T-helper 17 cell (primary cell): ENCODE results near the gene GNG12. TPM values are rescaled to one million over a fixed set of nuclear protein-coding genes. Genes with fewer than 3 reads are reported as not detected.

Experiments used
- ATAC-seq: fragments of 150-1000 bp; cut with Tn5 transposase; 2 replicates; pipeline ENCODE4 v1.10.0; 2021; ENCODE audit warnings: mild to moderate bottlenecking, moderate library complexity
- DNase-seq, 3 donors: peaks; one replicate each; pipeline versions ENCODE4 v3.0.0 to v3.0.0-alpha.2; 2020 to 2021
- H3K9me3 ChIP-seq: one replicate; pipeline ENCODE4 v1.7.0; 2013; ENCODE audit warnings: low read length, mild to moderate bottlenecking; ENCODE audit not compliant: control insufficient read depth, poor library complexity, severe bottlenecking
- H3K27ac Mint-ChIP-seq: one replicate; pipeline ENCODE4 v1.8.0; 2022; ENCODE audit warnings: mild to moderate bottlenecking, moderate library complexity, mixed read lengths
- H3K27me3 Mint-ChIP-seq: one replicate; pipeline ENCODE4 v1.8.0; 2022; ENCODE audit warnings: mixed read lengths
- H3K36me3 Mint-ChIP-seq: one replicate; pipeline ENCODE4 v1.8.0; 2022; ENCODE audit warnings: low read depth, mixed read lengths
- H3K4me1 Mint-ChIP-seq: one replicate; pipeline ENCODE4 v1.8.0; 2022; ENCODE audit warnings: mild to moderate bottlenecking, mixed read lengths
- H3K4me3 Mint-ChIP-seq: one replicate; pipeline ENCODE4 v1.8.0; 2022; ENCODE audit warnings: mild to moderate bottlenecking, moderate library complexity, mixed read lengths
- total RNA-seq, 4 donors: library from RNA in 2 of 4; stranded (reverse) in 2 of 4; gene quantifications; one replicate each; pipeline ENCODE4 v1.2.3 and lab custom pipeline; 2022 to 2026

GNG12 gene
- total RNA-seq, 2 donors from 2014 or later = not detected

GRCh38 chr1:67747671-67748546, 85.4 kb downstream of the GNG12 start:
- ATAC-seq (no peak), DNase-seq (no peak)
- H3K4me1 Mint-ChIP-seq = peaks cover 4% of the 10 kb centered on the region
- H3K27me3 Mint-ChIP-seq = peaks cover 38% of the 10 kb centered on the region
- H3K9me3 ChIP-seq = no peaks in the 10 kb centered on the region
- H3K36me3 Mint-ChIP-seq = no peaks in the 10 kb centered on the region
- H3K27ac Mint-ChIP-seq = no peak overlapping the region
- H3K4me3 Mint-ChIP-seq = no peak overlapping the region

GRCh38 chr1:67745875-67746698, 87.2 kb downstream of the GNG12 start:
- Mint-ChIP-seq H3K27ac (no peak overlapping the region), H3K4me1 (peaks cover 4% of the 10 kb centered on the region), H3K27me3 (peaks cover 42% of the 10 kb centered on the region), H3K4me3 (no peak overlapping the region), H3K36me3 (no peaks in the 10 kb centered on the region)
- ATAC-seq (no peak), DNase-seq (no peak)
- H3K9me3 ChIP-seq = no peaks in the 10 kb centered on the region

GRCh38 chr1:67743072-67743725, 90.1 kb downstream of the GNG12 start:
- Mint-ChIP-seq H3K36me3 (no peaks in the 10 kb centered on the region), H3K4me1 (no peaks in the 10 kb centered on the region)

GRCh38 chr1:67741736-67742135, 91.5 kb downstream of the GNG12 start:
- H3K27ac Mint-ChIP-seq = no peak overlapping the region
- peaks cover under 1% of the 10 kb centered on the region for H3K4me1 Mint-ChIP-seq
- H3K4me3 Mint-ChIP-seq = no peak overlapping the region
- no peak for ATAC-seq
- no peaks in the 10 kb centered on the region for H3K36me3 Mint-ChIP-seq
- no peaks in the 10 kb centered on the region for H3K9me3 ChIP-seq
- no peak for DNase-seq
- H3K27me3 Mint-ChIP-seq = peaks cover 43% of the 10 kb centered on the region

More at GRCh38 chr1:67743072-67743725, 90.1 kb downstream of the GNG12 start:
- Mint-ChIP-seq H3K27me3 (peaks cover 55% of the 10 kb centered on the region), H3K4me3 (no peak overlapping the region), H3K27ac (no peak overlapping the region)
- no peak for DNase-seq
- no peak for ATAC-seq
- H3K9me3 ChIP-seq = no peaks in the 10 kb centered on the region

GRCh38 chr1:67741121-67741520, 92.1 kb downstream of the GNG12 start:
- no peaks in the 10 kb centered on the region for H3K36me3 Mint-ChIP-seq
- no peaks in the 10 kb centered on the region for H3K9me3 ChIP-seq
- ATAC-seq (no peak), DNase-seq (no peak)
- peaks cover 7% of the 10 kb centered on the region for H3K4me1 Mint-ChIP-seq
- peaks cover 38% of the 10 kb centered on the region for H3K27me3 Mint-ChIP-seq
- H3K27ac Mint-ChIP-seq = no peak overlapping the region
- no peak overlapping the region for H3K4me3 Mint-ChIP-seq

GRCh38 chr1:67740543-67740942, 92.7 kb downstream of the GNG12 start:
- Mint-ChIP-seq H3K36me3 (no peaks in the 10 kb centered on the region), H3K4me3 (no peak overlapping the region)
- no peaks in the 10 kb centered on the region for H3K9me3 ChIP-seq

GRCh38 chr1:67739361-67739760, 93.9 kb downstream of the GNG12 start:
- H3K4me1 Mint-ChIP-seq = peaks cover 11% of the 10 kb centered on the region
- H3K27me3 Mint-ChIP-seq = peaks cover 31% of the 10 kb centered on the region
- H3K27ac Mint-ChIP-seq = no peak overlapping the region
- H3K4me3 Mint-ChIP-seq = no peak overlapping the region
- DNase-seq (no peak), ATAC-seq (no peak)
- H3K36me3 Mint-ChIP-seq = no peaks in the 10 kb centered on the region
- H3K9me3 ChIP-seq = no peaks in the 10 kb centered on the region

More at GRCh38 chr1:67740543-67740942, 92.7 kb downstream of the GNG12 start:
- no peak overlapping the region for H3K27ac Mint-ChIP-seq
- H3K27me3 Mint-ChIP-seq = peaks cover 38% of the 10 kb centered on the region
- no peak for DNase-seq
- no peak for ATAC-seq
- H3K4me1 Mint-ChIP-seq = peaks cover 11% of the 10 kb centered on the region

- no peaks in the 10 kb centered on the region for H3K9me3 ChIP-seq
- no peak overlapping the region for H3K27ac Mint-ChIP-seq
- H3K4me3 Mint-ChIP-seq = no peak overlapping the region
- peaks cover 22% of the 10 kb centered on the region for H3K27me3 Mint-ChIP-seq
- no peaks in the 10 kb centered on the region for H3K36me3 Mint-ChIP-seq
- H3K4me1 Mint-ChIP-seq = peaks cover 13% of the 10 kb centered on the region
- ATAC-seq (no peak), DNase-seq (no peak)
Observed at GRCh38 chr1:67738401-67738800, 94.9 kb downstream of the GNG12 start.

GRCh38 chr1:67737875-67738274, 95.4 kb downstream of the GNG12 start:
- Mint-ChIP-seq H3K4me3 (no peak overlapping the region), H3K27ac (no peak overlapping the region), H3K36me3 (no peaks in the 10 kb centered on the region), H3K27me3 (peaks cover 17% of the 10 kb centered on the region), H3K4me1 (peaks cover 13% of the 10 kb centered on the region)
- ATAC-seq (no peak), DNase-seq (no peak)
- no peaks in the 10 kb centered on the region for H3K9me3 ChIP-seq

- DNase-seq = no peak
- H3K36me3 Mint-ChIP-seq = no peaks in the 10 kb centered on the region
- H3K27me3 Mint-ChIP-seq = peaks cover 14% of the 10 kb centered on the region
- peaks cover 13% of the 10 kb centered on the region for H3K4me1 Mint-ChIP-seq
- no peak for ATAC-seq
- peak overlapping the region; percentile 28 for H3K4me3 Mint-ChIP-seq
- H3K27ac Mint-ChIP-seq = peak overlapping the region; percentile 88
- H3K9me3 ChIP-seq = no peaks in the 10 kb centered on the region
Observed at GRCh38 chr1:67736750-67737149, 96.5 kb downstream of the GNG12 start.

- peak overlapping the region; percentile 82 for H3K4me3 Mint-ChIP-seq
- peaks cover 15% of the 10 kb centered on the region for H3K4me1 Mint-ChIP-seq
- ATAC-seq (peak; percentile 91), DNase-seq (peak in 2 of 3 donors; percentile 6 to 9)
- no peaks in the 10 kb centered on the region for H3K36me3 Mint-ChIP-seq
- peaks cover 13% of the 10 kb centered on the region for H3K27me3 Mint-ChIP-seq
- no peaks in the 10 kb centered on the region for H3K9me3 ChIP-seq
- peak overlapping the region; percentile 88 for H3K27ac Mint-ChIP-seq
Observed at GRCh38 chr1:67735806-67736627, 97.2 kb downstream of the GNG12 start.

GRCh38 chr1:67735206-67735605, 98.1 kb downstream of the GNG12 start:
- ATAC-seq (no peak), DNase-seq (no peak)
- peaks cover 13% of the 10 kb centered on the region for H3K27me3 Mint-ChIP-seq
- no peak overlapping the region for H3K4me3 Mint-ChIP-seq
- H3K4me1 Mint-ChIP-seq = peaks cover 15% of the 10 kb centered on the region
- H3K27ac Mint-ChIP-seq = peak overlapping the region; percentile 88
- H3K9me3 ChIP-seq = no peaks in the 10 kb centered on the region
- H3K36me3 Mint-ChIP-seq = no peaks in the 10 kb centered on the region
